H9 (cell line): ENCODE data around the gene SLC7A14. TPM values are rescaled to one million over a fixed set of nuclear protein-coding genes. Genes with fewer than 3 reads are reported as not detected.
A peak's percentile ranks its signal among the peaks of the same experiment; 100 is the strongest.

ENCODE experiments used
- DNase-seq: peaks from one replicate; pipeline ENCODE4 v3.0.0-alpha.2; 2017
- H2AFZ ChIP-seq: one replicate; pipeline ENCODE4 v1.6.1; 2013; ENCODE audit warnings: mild to moderate bottlenecking, low read length, control low read depth, moderate library complexity
- H2AK5ac ChIP-seq: 2 replicates; pipeline ENCODE4 v1.6.1; 2013; ENCODE audit warnings: low read length, control low read depth, mixed read lengths; ENCODE audit not compliant: insufficient read length
- H2BK120ac ChIP-seq: one replicate; pipeline ENCODE4 v1.6.1; 2013; ENCODE audit warnings: low read depth, mild to moderate bottlenecking, low read length, control low read depth, inconsistent platforms; ENCODE audit not compliant: poor library complexity, severe bottlenecking
- H2BK12ac ChIP-seq: 2 replicates; pipeline ENCODE4 v1.6.1; 2013; ENCODE audit warnings: low read length, control low read depth, mixed read lengths, low read depth; ENCODE audit not compliant: insufficient read length
- H2BK15ac ChIP-seq: 2 replicates; pipeline ENCODE4 v1.6.1; 2013; ENCODE audit warnings: low read depth, low read length, control low read depth
- H2BK20ac ChIP-seq: one replicate; pipeline ENCODE4 v1.6.1; 2013; ENCODE audit warnings: low read depth, mild to moderate bottlenecking, low read length, control low read depth, inconsistent platforms; ENCODE audit not compliant: poor library complexity, severe bottlenecking
- H2BK5ac ChIP-seq: 2 replicates; pipeline ENCODE4 v1.6.1; 2013; ENCODE audit warnings: low read length, control low read depth, mixed read lengths; ENCODE audit not compliant: insufficient read length
- H3K14ac ChIP-seq: 2 replicates; pipeline ENCODE4 v1.6.1; 2013; ENCODE audit warnings: low read length, control low read depth; ENCODE audit not compliant: insufficient read depth
- H3K18ac ChIP-seq: 2 replicates; pipeline ENCODE4 v1.6.1; 2013; ENCODE audit warnings: low read depth, mild to moderate bottlenecking, mixed read lengths, low read length, control low read depth; ENCODE audit not compliant: insufficient read length
- H3K23ac ChIP-seq: 2 replicates; pipeline ENCODE4 v1.6.1; 2013; ENCODE audit warnings: low read length, control low read depth, mixed read lengths, low read depth; ENCODE audit not compliant: insufficient read length
- H3K23me2 ChIP-seq: 2 replicates; pipeline ENCODE4 v1.6.1; 2013; ENCODE audit warnings: low read depth, mild to moderate bottlenecking, mixed read lengths, low read length, control low read depth; ENCODE audit not compliant: insufficient read length, poor library complexity, severe bottlenecking
- H3K27ac ChIP-seq: 2 replicates; pipeline ENCODE4 v1.5.1; 2013; ENCODE audit warnings: low read length, control low read depth, mixed read lengths, low read depth; ENCODE audit not compliant: insufficient read length
- H3K27me3 ChIP-seq: 2 replicates; pipeline ENCODE4 v1.6.1; 2013; ENCODE audit warnings: low read length, control low read depth, inconsistent platforms; ENCODE audit not compliant: insufficient read depth
- H3K4ac ChIP-seq: 2 replicates; pipeline ENCODE4 v1.6.1; 2013; ENCODE audit warnings: low read depth, mild to moderate bottlenecking, control low read depth, inconsistent platforms, low read length, moderate library complexity
- H3K4me1 ChIP-seq: 2 replicates; pipeline ENCODE4 v1.6.1; 2013; ENCODE audit warnings: low read length, control low read depth, inconsistent platforms; ENCODE audit not compliant: insufficient read depth
- H3K4me2 ChIP-seq: 2 replicates; pipeline ENCODE4 v1.6.1; 2013; ENCODE audit warnings: low read length, control low read depth, mixed read lengths; ENCODE audit not compliant: insufficient read length, insufficient read depth
- H3K56ac ChIP-seq: 2 replicates; pipeline ENCODE4 v1.6.1; 2013; ENCODE audit warnings: low read depth, mild to moderate bottlenecking, mixed read lengths, low read length, control low read depth; ENCODE audit not compliant: insufficient read length
- H3K79me1 ChIP-seq: 2 replicates; pipeline ENCODE4 v1.6.1; 2013; ENCODE audit warnings: low read depth, mild to moderate bottlenecking, moderate library complexity, low read length, control low read depth, inconsistent platforms; ENCODE audit not compliant: insufficient read depth, poor library complexity, severe bottlenecking
- H3K79me2 ChIP-seq: 2 replicates; pipeline ENCODE4 v1.6.1; 2013; ENCODE audit warnings: low read length, control low read depth, inconsistent platforms; ENCODE audit not compliant: insufficient read depth
- H3K9ac ChIP-seq: 2 replicates; pipeline ENCODE4 v1.6.1; 2013; ENCODE audit warnings: low read length, control low read depth, mixed read lengths; ENCODE audit not compliant: insufficient read length; ENCODE audit errors: extremely low read depth
- H3K9me3 ChIP-seq: one replicate; pipeline ENCODE4 v1.6.1; 2013; ENCODE audit warnings: low read depth, low read length, inconsistent platforms; ENCODE audit not compliant: control insufficient read depth
- H3T11ph ChIP-seq: one replicate; pipeline ENCODE4 v1.6.1; 2013; ENCODE audit warnings: mild to moderate bottlenecking, low read length, control low read depth, inconsistent platforms
- H4K20me1 ChIP-seq: one replicate; pipeline ENCODE4 v1.6.1; 2013; ENCODE audit not compliant: control insufficient read depth, insufficient read length, insufficient read depth
- H4K5ac ChIP-seq: 2 replicates; pipeline ENCODE4 v1.6.1; 2013; ENCODE audit warnings: low read depth, mild to moderate bottlenecking, mixed read lengths, low read length, control low read depth; ENCODE audit not compliant: insufficient read length
- H4K8ac ChIP-seq: replicated peaks from 2 replicates; pipeline ENCODE4 v1.6.1; 2013; ENCODE audit warnings: low read length, control low read depth, mixed read lengths, low read depth; ENCODE audit not compliant: insufficient read length
- H4K91ac ChIP-seq: 2 replicates; pipeline ENCODE4 v1.6.1; 2013; ENCODE audit warnings: low read depth, mild to moderate bottlenecking, moderate library complexity, mixed read lengths, low read length, control low read depth; ENCODE audit not compliant: insufficient read length
- H3K27ac Mint-ChIP-seq, 3 experiments: 2 replicates in 2 of 3; 3 replicates in 1 of 3; pipeline ENCODE4 v1.8.0; 2020 to 2021; ENCODE audit warnings: mixed read lengths in 3 of 3, mild to moderate bottlenecking in 1 of 3, moderate library complexity in 1 of 3
- H3K27me3 Mint-ChIP-seq: 2 replicates; pipeline ENCODE4 v1.8.0; 2021; ENCODE audit warnings: low read depth, mild to moderate bottlenecking, moderate library complexity, mixed read lengths
- H3K36me3 Mint-ChIP-seq, 3 experiments: 2 replicates in 2 of 3; 3 replicates in 1 of 3; pipeline ENCODE4 v1.8.0; 2020 to 2021; ENCODE audit warnings: low read depth in 3 of 3, mixed read lengths in 3 of 3; ENCODE audit not compliant: insufficient read depth in 1 of 3
- H3K4me1 Mint-ChIP-seq, 2 experiments: 2 replicates each; pipeline ENCODE4 v1.8.0; 2020; ENCODE audit warnings: mixed read lengths in 2 of 2
- H3K4me3 Mint-ChIP-seq, 2 experiments: 2 replicates in 1 of 2; 3 replicates in 1 of 2; pipeline ENCODE4 v1.8.0; 2020 to 2021; ENCODE audit warnings: mild to moderate bottlenecking in 2 of 2, mixed read lengths in 2 of 2, moderate library complexity in 1 of 2
- H3K9me3 Mint-ChIP-seq, 2 experiments: 2 replicates in 1 of 2; 3 replicates in 1 of 2; pipeline ENCODE4 v1.8.0; 2020; ENCODE audit warnings: mild to moderate bottlenecking in 2 of 2, mixed read lengths in 2 of 2, moderate library complexity in 1 of 2
- CTCF ChIP-seq: fragments of 200-600 bp; sonication (generic); conservative IDR thresholded peaks from 3 replicates; pipeline ENCODE4 v1.8.0; 2021; ENCODE audit warnings: antibody characterized with exemption, mild to moderate bottlenecking
- WGBS: extraction: QIAGEN DNeasy Blood & Tissue Kit; methylation state at CpG from one replicate; pipeline ENCODE4 v1.1.7; 2013; ENCODE audit warnings: missing lambda C conversion rate, low lambda C conversion rate, mixed read lengths; ENCODE audit not compliant: insufficient read length; ENCODE audit errors: extremely low coverage; 5-methylcytosine and 5-hydroxymethylcytosine counted together
- total RNA-seq: library from RNA; stranded (reverse); gene quantifications from 2 replicates; pipeline ENCODE4 v1.2.1, GENCODE V29; 2021

SLC7A14 gene
- total RNA-seq, 1 experiment from 2014 or later = 0.42 TPM

- DNase-seq = no peak
- no peak overlapping the region for H2AK5ac ChIP-seq
- no peak overlapping the region for H2BK120ac ChIP-seq
- H2BK20ac ChIP-seq = no peak overlapping the region
- H3K36me3 Mint-ChIP-seq = no peaks in the 10 kb centered on the region
- no peak overlapping the region for H4K8ac ChIP-seq
- H3K4me1 Mint-ChIP-seq = peaks cover 4% of the 10 kb centered on the region in 2 experiments
- H3K79me1 ChIP-seq = no peaks in the 10 kb centered on the region
- H3K14ac ChIP-seq = no peak overlapping the region
- H3K23ac ChIP-seq = no peak overlapping the region
- no peak overlapping the region for H2BK15ac ChIP-seq
- H3K9ac ChIP-seq = no peak overlapping the region
- WGBS = no CpG with 5 or more reads among the region's 3 CpGs
- no peaks in the 10 kb centered on the region for H3K9me3 Mint-ChIP-seq
- peak overlapping the region in 1 of 3 experiments; percentile 41; a peak in 1 of 7 replicates for H3K27ac Mint-ChIP-seq
- no peaks in the 10 kb centered on the region for H3K9me3 ChIP-seq
- H2BK5ac ChIP-seq = no peak overlapping the region
- H3K4me2 ChIP-seq = no peak overlapping the region
- no peak for TF ChIP-seq CTCF
- no peak overlapping the region for H3K18ac ChIP-seq
- no peak overlapping the region for H3K4me3 Mint-ChIP-seq
- no peak overlapping the region for H3T11ph ChIP-seq
- H3K27me3 Mint-ChIP-seq = no peaks in the 10 kb centered on the region
- no peaks in the 10 kb centered on the region for H3K27me3 ChIP-seq
- no peak overlapping the region for H3K4ac ChIP-seq
- no peaks in the 10 kb centered on the region for H3K4me1 ChIP-seq
- no peak overlapping the region for H2AFZ ChIP-seq
- H2BK12ac ChIP-seq = no peak overlapping the region
- H3K27ac ChIP-seq = no peak overlapping the region
- no peaks in the 10 kb centered on the region for H3K79me2 ChIP-seq
- no peak overlapping the region for H4K91ac ChIP-seq
- no peaks in the 10 kb centered on the region for H3K23me2 ChIP-seq
- no peak overlapping the region for H3K56ac ChIP-seq
- H4K5ac ChIP-seq = no peak overlapping the region
- H4K20me1 ChIP-seq = no peaks in the 10 kb centered on the region
Observed at GRCh38 chr3:170448584-170448983, 137.3 kb downstream of the SLC7A14 start.
